Activated naive CD8-positive, alpha-beta T cell treated with anti-CD3 and anti-CD28 coated beads, Interleukin-2, amount 50 U/mL, for 24 hours (primary cell): ENCODE data around the gene VARS1.
"Not testable (repeated sequence)": the region's sequence is repeated elsewhere in the genome, so short reads cannot be mapped to it uniquely, and the experiment has no call there.

Experiments used
- ATAC-seq: fragments of 150-1000 bp; cut with Tn5 transposase; one replicate; pipeline ENCODE4 v1.10.0; 2021
- DNase-seq: peaks from one replicate; pipeline ENCODE4 v3.0.0; 2021
- H3K27ac Mint-ChIP-seq: one replicate; pipeline ENCODE4 v1.8.0; 2021; ENCODE audit warnings: mild to moderate bottlenecking, mixed read lengths
- H3K27me3 Mint-ChIP-seq: one replicate; pipeline ENCODE4 v1.8.0; 2021; ENCODE audit warnings: mixed read lengths
- H3K36me3 Mint-ChIP-seq: one replicate; pipeline ENCODE4 v1.8.0; 2021; ENCODE audit warnings: low read depth, mixed read lengths
- H3K4me1 Mint-ChIP-seq: one replicate; pipeline ENCODE4 v1.8.0; 2021; ENCODE audit warnings: mixed read lengths
- H3K4me3 Mint-ChIP-seq: one replicate; pipeline ENCODE4 v1.8.0; 2021; ENCODE audit warnings: mild to moderate bottlenecking, moderate library complexity, mixed read lengths
- H3K9me3 Mint-ChIP-seq: one replicate; pipeline ENCODE4 v1.8.0; 2021; ENCODE audit warnings: mixed read lengths

Gene VARS1

DNA sequence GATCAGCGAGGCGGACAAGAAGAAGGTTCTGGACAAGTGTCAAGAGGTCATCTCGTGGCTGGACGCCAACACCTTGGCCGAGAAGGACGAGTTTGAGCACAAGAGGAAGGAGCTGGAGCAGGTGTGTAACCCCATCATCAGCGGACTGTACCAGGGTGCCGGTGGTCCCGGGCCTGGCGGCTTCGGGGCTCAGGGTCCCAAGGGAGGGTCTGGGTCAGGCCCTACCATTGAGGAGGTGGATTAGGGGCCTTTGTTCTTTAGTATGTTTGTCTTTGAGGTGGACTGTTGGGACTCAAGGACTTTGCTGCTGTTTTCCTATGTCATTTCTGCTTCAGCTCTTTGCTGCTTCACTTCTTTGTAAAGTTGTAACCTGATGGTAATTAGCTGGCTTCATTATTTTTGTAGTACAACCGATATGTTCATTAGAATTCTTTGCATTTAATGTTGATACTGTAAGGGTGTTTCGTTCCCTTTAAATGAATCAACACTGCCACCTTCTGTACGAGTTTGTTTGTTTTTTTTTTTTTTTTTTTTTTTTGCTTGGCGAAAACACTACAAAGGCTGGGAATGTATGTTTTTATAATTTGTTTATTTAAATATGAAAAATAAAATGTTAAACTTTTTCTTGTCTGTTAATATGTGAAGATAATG is 34.2 kb upstream of the VARS1 start:
- no peak for DNase-seq
- no peaks in the 10 kb centered on the region for H3K9me3 Mint-ChIP-seq
- ATAC-seq: no peak
- H3K27me3 Mint-ChIP-seq: peaks cover 4% of the 10 kb centered on the region
- H3K36me3 Mint-ChIP-seq: peaks cover 12% of the 10 kb centered on the region
- H3K4me1 Mint-ChIP-seq: peaks cover 51% of the 10 kb centered on the region
- peak overlapping the region; percentile 88 for H3K27ac Mint-ChIP-seq
- peak overlapping the region; percentile 87 for H3K4me3 Mint-ChIP-seq

DNA sequence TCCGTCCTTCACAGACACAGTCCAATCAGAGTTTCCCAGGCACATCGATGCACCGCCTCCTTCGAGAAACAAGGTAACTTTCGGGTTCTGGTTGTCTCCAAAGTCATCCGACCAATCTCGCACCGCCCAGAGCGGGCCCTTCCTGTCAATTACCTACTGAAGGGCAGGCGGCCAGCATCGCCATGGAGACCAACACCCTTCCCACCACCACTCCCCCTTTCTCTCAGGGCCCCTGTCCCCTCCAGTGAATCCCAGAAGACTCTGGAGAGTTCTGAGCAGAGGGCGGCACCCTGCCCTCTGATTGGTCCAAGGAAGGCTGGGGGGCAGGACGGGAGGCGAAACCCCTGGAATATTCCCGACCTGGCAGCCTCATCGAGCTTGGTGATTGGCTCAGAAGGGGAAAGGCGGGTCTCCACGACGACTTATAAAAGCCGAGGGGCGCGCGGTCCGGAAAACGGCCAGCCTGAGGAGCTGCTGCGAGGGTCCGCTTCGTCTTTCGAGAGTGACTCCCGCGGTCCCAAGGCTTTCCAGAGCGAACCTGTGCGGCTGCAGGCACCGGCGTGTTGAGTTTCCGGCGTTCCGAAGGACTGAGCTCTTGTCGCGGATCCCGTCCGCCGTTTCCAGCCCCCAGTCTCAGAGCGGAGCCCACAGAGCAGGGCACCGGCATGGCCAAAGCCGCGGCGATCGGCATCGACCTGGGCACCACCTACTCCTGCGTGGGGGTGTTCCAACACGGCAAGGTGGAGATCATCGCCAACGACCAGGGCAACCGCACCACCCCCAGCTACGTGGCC is 31.9 kb upstream of the VARS1 start, which contains the start of gene HSPA1B:
Gene HSPA1B (plus strand): TSS at position 453 of the 794 bp plus-strand sequence. CDS start 213 bp downstream, at position 666.
- Mint-ChIP-seq H3K27ac (peak within 1 kb of the TSS; percentile 97), H3K36me3 (peaks cover 9% of the 10 kb centered on the region), H3K4me1 (peaks cover 54% of the 10 kb centered on the region), H3K27me3 (peaks cover 4% of the 10 kb centered on the region), H3K4me3 (peak within 1 kb of the TSS; percentile 86), H3K9me3 (no peaks in the 10 kb centered on the region)
- DNase-seq (peak; percentile 92), ATAC-seq (peak; percentile 90)

DNA sequence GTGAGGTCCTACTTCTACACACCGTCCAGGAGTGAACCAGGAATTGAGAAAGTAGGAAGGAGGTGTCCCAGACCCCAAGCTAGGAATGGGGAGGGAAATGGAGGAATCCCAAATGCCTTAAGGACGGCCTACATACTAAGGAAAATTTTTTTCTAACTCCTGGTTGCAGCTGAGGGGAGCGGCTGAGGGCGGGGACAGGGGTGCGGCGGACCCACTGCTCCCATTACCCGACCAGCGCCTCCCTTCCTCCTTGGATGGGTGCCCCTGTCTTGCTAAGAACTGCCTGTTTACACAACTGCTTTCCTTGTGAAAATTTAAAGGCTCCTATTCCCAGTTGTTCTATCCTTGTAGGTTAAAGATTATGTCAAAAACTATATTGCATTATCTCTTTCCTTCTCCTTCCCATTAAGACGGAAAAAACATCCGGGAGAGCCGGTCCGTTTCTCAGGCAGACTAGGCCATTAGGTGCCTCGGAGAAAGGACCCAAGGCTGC is 31.3 kb upstream of the VARS1 start:
- peak overlapping the region; percentile 86 for H3K4me3 Mint-ChIP-seq
- peaks cover 60% of the 10 kb centered on the region for H3K4me1 Mint-ChIP-seq
- peaks cover 4% of the 10 kb centered on the region for H3K27me3 Mint-ChIP-seq
- H3K36me3 Mint-ChIP-seq: peaks cover 9% of the 10 kb centered on the region
- ATAC-seq (peak; percentile 8), DNase-seq (no peak)
- H3K9me3 Mint-ChIP-seq: no peaks in the 10 kb centered on the region
- peak overlapping the region; percentile 97 for H3K27ac Mint-ChIP-seq

DNA sequence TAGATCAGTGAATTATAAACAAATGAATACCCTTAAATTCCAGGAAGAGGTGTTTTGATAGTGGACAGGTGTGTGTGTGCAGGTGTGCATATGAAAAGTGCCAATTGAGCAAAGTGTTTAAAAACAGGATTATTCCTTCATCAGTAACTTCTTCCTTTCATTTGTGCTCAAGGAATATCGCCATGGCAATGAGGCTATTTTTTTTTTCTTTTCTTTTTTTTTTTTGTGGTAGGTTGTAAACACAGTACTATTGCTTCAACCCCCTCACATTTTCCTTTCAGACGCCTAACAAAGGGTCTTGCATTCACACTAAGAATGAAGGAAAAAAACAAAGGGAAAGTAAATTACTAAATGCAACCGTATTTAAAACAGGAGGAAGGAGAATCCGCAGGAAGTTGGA is 30.0 kb upstream of the VARS1 start:
- ATAC-seq (no peak), DNase-seq (no peak)
- peaks cover 7% of the 10 kb centered on the region for H3K36me3 Mint-ChIP-seq
- no peak overlapping the region for H3K4me3 Mint-ChIP-seq
- peaks cover 58% of the 10 kb centered on the region for H3K4me1 Mint-ChIP-seq
- H3K27ac Mint-ChIP-seq: peak overlapping the region; percentile 97
- H3K9me3 Mint-ChIP-seq: no peaks in the 10 kb centered on the region
- H3K27me3 Mint-ChIP-seq: peaks cover 4% of the 10 kb centered on the region

DNA sequence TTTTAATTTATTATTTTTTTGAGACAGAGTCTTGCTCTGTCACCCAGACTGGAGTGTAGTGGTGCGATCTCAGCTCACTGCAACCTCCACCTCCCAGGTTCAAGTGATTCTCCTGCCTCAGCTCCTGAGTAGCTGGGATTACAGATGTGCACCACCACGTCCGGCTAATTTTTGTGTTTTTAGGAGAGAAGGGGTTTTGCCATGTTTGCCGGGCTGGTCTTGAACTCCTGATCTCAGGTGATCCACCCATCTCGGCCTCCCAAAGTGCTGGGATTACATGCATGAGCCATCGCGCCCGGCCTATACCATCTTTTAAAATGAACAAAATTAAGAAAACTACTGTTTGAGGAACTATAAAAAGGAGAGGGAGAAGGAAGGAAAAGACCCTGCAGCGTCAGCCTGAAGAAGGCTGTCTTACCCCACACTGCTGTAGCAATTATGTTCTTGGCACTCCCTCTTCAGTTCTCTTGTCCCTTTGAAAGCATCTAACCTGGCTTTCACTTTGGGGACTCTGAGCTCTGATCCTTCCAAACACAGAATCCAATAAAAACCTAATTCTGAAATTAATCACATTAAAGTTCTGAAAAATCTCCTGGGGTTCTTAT is 28.1 kb upstream of the VARS1 start:
- H3K27me3 Mint-ChIP-seq, DNase-seq, ATAC-seq, H3K27ac Mint-ChIP-seq, H3K4me3 Mint-ChIP-seq, H3K9me3 Mint-ChIP-seq, H3K36me3 Mint-ChIP-seq: not testable (repeated sequence)
- H3K4me1 Mint-ChIP-seq: peaks cover 66% of the 10 kb centered on the region

DNA sequence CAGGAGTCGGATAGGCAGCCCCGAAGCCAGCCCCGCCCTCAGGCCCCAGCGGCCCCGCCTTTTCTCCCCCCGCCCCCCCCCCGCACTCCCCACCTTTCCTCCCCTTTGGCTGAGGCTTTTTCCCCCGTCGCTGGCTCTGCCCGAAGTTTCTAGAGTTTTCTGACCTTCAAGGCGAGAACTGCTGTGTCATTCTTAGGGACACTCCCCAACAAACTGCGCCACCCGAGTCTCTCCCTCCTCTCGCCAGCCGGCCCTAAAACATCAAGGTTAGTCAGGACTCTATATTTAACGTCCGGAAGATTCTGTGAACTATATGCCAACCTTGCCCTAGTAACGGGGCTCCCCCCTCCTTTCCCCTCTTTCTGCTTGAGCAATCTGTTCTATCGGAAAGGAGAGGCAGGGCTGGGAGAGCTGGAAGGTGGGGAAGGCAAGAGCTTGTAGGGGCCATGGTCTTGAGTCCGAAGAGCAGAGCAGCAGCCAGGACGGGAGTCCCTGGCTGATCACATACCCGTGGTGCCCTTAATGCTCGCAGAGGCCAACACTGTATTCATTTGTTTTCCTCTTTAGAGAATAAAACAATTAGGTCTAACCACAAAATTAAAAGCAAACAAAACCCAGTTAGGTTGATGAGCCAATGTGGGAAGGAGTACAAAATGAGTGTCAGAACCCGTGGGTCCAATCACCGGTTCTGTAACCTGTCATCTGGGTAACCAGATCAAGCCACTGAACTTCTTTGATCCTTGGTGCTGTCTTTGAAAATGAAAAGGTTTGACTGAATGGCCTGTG is 26.7 kb upstream of the VARS1 start:
- Mint-ChIP-seq H3K4me1 (peaks cover 77% of the 10 kb centered on the region), H3K36me3 (peaks cover 2% of the 10 kb centered on the region), H3K27me3 (peaks cover 3% of the 10 kb centered on the region), H3K4me3 (peak overlapping the region; percentile 87), H3K9me3 (no peaks in the 10 kb centered on the region), H3K27ac (peak overlapping the region; percentile 94)
- DNase-seq: peak; percentile 65
- peak; percentile 37 for ATAC-seq

DNA sequence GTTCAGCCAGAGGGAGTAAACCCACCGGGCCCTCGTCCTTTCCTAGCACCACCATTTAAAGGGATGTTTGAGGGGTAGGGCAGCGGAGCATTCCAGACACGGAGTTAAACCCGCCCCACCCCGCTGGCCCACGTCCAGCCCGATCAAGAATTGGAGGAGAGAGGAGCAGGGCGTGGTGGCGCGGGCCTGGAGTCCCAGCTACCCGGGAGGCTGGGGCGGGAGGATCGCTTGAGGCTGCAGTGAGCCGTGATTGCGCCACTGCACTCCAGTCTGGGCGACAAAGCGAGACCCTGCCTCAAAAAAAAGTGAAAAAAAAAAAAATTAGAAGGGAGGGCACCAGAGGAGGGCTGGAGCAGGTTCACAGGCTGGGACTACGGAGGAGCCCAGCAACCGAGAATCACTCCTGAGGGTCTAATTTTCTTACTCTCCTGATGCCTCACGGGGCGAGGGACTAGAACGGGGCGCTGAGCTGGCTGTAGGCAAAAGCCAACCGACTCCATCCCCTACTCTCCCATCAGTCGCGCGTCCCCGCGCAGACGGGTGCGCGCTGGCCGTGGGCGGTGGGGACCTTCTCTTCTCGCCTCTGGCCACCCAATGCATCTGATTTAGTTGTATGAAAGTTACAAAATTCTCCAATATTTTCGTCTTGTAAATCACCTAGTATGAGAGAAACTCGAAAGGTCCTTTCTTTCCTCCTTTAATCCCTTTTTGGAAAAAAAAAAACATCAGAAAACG is 25.9 kb upstream of the VARS1 start:
- ATAC-seq: peak; percentile 50
- H3K4me1 Mint-ChIP-seq: peaks cover 69% of the 10 kb centered on the region

DNA sequence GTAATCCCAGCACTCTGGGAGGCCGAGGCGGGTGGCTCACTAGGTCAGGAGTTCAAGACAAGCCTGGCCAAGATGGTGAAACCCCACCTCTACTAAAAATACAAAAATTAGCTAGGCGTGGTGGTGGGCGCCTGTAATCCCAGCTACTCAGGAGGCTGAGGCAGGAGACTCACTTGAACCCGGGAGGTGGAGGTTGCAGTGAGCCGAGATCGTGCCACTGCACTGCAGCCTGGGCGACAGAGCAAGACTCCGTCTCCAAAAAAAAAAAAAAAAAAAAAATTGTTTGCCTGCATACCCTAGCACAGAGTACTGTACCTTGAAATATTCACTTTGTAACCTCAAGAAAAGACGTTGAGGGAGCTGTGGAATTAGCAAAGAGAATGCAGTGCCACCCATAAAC is 24.8 kb upstream of the VARS1 start:
- Mint-ChIP-seq H3K27ac (peak overlapping the region; percentile 94), H3K4me3 (peak overlapping the region; percentile 87), H3K4me1 (peaks cover 62% of the 10 kb centered on the region)
- not testable (repeated sequence) for DNase-seq, H3K36me3 Mint-ChIP-seq, H3K9me3 Mint-ChIP-seq, H3K27me3 Mint-ChIP-seq, ATAC-seq

More for the DNA sequence above, 25.9 kb upstream of the VARS1 start:
- peak overlapping the region; percentile 94 for H3K27ac Mint-ChIP-seq
- no peaks in the 10 kb centered on the region for H3K9me3 Mint-ChIP-seq
- DNase-seq: peak; percentile 85
- H3K36me3 Mint-ChIP-seq: peaks cover 2% of the 10 kb centered on the region
- no peaks in the 10 kb centered on the region for H3K27me3 Mint-ChIP-seq
- peak overlapping the region; percentile 87 for H3K4me3 Mint-ChIP-seq

DNA sequence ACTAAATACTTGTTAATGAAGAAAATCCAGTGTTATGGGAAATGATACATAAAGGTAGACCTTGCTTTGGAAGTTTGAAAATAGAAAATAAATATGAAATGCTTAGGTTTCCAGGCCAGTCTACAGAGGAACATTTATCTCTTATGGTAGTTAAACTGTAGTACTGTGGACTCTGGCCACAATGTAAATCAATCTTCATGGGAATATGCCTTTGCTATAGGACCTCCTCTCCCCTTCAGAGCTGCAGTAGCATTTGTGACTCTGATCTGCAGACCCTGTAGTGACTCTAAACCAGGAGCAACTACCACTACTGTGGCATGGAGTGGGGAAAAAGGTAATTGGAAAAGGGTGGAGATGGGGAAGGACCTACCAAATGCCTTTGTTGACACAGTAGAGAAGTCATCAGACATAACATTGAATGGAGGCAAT is 24.3 kb upstream of the VARS1 start:
- ATAC-seq: no peak
- Mint-ChIP-seq H3K4me3 (no peak overlapping the region), H3K4me1 (peaks cover 63% of the 10 kb centered on the region), H3K36me3 (peaks cover 2% of the 10 kb centered on the region), H3K27ac (no peak overlapping the region), H3K9me3 (no peaks in the 10 kb centered on the region), H3K27me3 (no peaks in the 10 kb centered on the region)
- DNase-seq: no peak

DNA sequence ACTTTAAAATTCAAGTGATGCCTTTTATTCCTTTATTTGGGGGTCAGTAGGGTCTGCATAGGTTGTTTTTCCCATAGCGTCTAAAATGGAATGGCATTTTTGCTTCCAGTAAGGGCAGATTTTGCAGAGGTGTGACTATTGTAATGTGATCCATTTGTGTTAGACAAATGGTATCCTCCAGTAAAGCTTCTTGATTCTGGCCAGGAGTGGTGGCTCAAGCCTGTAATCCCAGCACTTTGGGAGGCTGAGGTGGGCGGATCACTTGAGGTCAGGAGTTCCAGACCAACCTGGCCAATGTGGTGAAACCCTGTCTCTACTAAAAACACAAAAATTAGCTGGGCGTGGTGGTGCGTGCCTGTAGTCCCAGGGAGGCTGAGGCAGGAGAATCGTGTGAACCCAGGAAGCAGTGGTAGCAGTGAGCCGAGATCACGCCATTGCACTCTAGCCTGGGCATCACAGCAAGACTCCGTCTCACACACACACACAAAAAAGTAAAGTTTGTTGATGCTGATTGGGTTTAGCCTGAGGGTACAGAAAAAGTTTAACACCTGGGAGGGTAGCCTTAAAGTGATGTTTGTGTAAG is 22.5 kb upstream of the VARS1 start:
- H3K9me3 Mint-ChIP-seq, H3K36me3 Mint-ChIP-seq, ATAC-seq, H3K27me3 Mint-ChIP-seq, DNase-seq: not testable (repeated sequence)
- Mint-ChIP-seq H3K4me1 (peaks cover 71% of the 10 kb centered on the region), H3K4me3 (peak overlapping the region; percentile 88), H3K27ac (peak overlapping the region; percentile 87)

DNA sequence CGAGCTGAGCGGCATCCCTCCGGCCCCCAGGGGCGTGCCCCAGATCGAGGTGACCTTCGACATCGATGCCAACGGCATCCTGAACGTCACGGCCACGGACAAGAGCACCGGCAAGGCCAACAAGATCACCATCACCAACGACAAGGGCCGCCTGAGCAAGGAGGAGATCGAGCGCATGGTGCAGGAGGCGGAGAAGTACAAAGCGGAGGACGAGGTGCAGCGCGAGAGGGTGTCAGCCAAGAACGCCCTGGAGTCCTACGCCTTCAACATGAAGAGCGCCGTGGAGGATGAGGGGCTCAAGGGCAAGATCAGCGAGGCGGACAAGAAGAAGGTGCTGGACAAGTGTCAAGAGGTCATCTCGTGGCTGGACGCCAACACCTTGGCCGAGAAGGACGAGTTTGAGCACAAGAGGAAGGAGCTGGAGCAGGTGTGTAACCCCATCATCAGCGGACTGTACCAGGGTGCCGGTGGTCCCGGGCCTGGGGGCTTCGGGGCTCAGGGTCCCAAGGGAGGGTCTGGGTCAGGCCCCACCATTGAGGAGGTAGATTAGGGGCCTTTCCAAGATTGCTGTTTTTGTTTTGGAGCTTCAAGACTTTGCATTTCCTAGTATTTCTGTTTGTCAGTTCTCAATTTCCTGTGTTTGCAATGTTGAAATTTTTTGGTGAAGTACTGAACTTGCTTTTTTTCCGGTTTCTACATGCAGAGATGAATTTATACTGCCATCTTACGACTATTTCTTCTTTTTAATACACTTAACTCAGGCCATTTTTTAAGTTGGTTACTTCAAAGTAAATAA is 21.8 kb upstream of the VARS1 start:
- H3K36me3 Mint-ChIP-seq: not testable (repeated sequence)

DNA sequence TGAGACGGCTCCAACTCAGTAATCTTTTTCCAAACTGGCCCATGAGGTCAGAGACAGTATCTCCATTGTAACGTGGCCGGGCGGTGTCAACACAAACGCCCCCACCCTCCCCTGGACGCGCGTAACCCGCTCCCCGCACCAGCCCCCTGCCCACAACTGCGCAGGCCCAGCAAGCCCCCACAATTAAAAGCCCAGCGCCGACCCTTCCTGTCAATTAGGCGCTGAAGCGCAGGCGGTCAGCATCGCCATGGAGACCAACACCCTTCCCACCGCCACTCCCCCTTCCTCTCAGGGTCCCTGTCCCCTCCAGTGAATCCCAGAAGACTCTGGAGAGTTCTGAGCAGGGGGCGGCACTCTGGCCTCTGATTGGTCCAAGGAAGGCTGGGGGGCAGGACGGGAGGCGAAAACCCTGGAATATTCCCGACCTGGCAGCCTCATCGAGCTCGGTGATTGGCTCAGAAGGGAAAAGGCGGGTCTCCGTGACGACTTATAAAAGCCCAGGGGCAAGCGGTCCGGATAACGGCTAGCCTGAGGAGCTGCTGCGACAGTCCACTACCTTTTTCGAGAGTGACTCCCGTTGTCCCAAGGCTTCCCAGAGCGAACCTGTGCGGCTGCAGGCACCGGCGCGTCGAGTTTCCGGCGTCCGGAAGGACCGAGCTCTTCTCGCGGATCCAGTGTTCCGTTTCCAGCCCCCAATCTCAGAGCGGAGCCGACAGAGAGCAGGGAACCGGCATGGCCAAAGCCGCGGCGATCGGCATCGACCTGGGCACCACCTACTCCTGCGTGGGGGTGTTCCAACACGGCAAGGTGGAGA is 19.7 kb upstream of the VARS1 start, which contains the start of the genes HSPA1A and HSPA1L:
Gene HSPA1A (plus strand): TSS at position 519 of the 814 bp plus-strand sequence. CDS start 214 bp downstream, at position 733.
Gene HSPA1L (minus strand): TSS at position 259 of the 814 bp plus-strand sequence. CDS start 3,311 bp downstream, outside the sequence.
- no peaks in the 10 kb centered on the region for H3K9me3 Mint-ChIP-seq
- H3K27me3 Mint-ChIP-seq: no peaks in the 10 kb centered on the region
- peak; percentile 40 for ATAC-seq

More for the DNA sequence above, 21.8 kb upstream of the VARS1 start:
- peaks cover 71% of the 10 kb centered on the region for H3K4me1 Mint-ChIP-seq
- H3K27me3 Mint-ChIP-seq, H3K9me3 Mint-ChIP-seq, ATAC-seq, DNase-seq: not testable (repeated sequence)
- H3K27ac Mint-ChIP-seq: peak overlapping the region; percentile 87
- H3K4me3 Mint-ChIP-seq: peak overlapping the region; percentile 88

More for the DNA sequence above, 19.7 kb upstream of the VARS1 start, which contains the start of the genes HSPA1A and HSPA1L:
- DNase-seq: peak; percentile 72
- H3K36me3 Mint-ChIP-seq: peaks cover 2% of the 10 kb centered on the region
- peaks cover 58% of the 10 kb centered on the region for H3K4me1 Mint-ChIP-seq
- H3K4me3 Mint-ChIP-seq: peak within 1 kb of the TSS; percentile 82
- H3K27ac Mint-ChIP-seq: peak within 1 kb of the TSS; percentile 85
